ENCODE results near the gene M1AP.

The M1AP gene

GRCh38 chr2:74525717-74526648 is 122.1 kb downstream of the M1AP start, which contains the start of gene DQX1:
Gene DQX1 (minus strand): TSS chr2:74526231. CDS start chr2:74525729, 502 bp downstream.
- DNase-seq: no peak
- no peak for TF ChIP-seq CTCF (IDR thresholded peaks at IDR 0.05)
- Mint-ChIP-seq H3K9me3 (no peaks in the 10 kb centered on the region), H3K27ac (no peak within 1 kb of the TSS), H3K36me3 (ENCODE audit: low read depth) (peaks cover 30% of the 10 kb centered on the region), H3K4me1 (peaks cover 27% of the 10 kb centered on the region), H3K4me3 (peak within 1 kb of the TSS; percentile 58), H3K27me3 (ENCODE audit: low read depth, poor library complexity) (peaks cover 36% of the 10 kb centered on the region)

- peak overlapping the region; percentile 26 for H3K4me3 Mint-ChIP-seq
These were observed 123.0 kb downstream of the M1AP start for GRCh38 chr2:74524955-74525716.

GRCh38 chr2:74524005-74524404 is 124.1 kb downstream of the M1AP start:
- H3K27ac Mint-ChIP-seq: no peak overlapping the region
- H3K4me3 Mint-ChIP-seq: no peak overlapping the region
- H3K9me3 Mint-ChIP-seq: no peaks in the 10 kb centered on the region
- H3K4me1 Mint-ChIP-seq: peaks cover 18% of the 10 kb centered on the region
- H3K36me3 Mint-ChIP-seq (ENCODE audit: low read depth): peaks cover 27% of the 10 kb centered on the region
- peaks cover 56% of the 10 kb centered on the region for H3K27me3 Mint-ChIP-seq (ENCODE audit: low read depth, poor library complexity)
- TF ChIP-seq CTCF (IDR thresholded peaks at IDR 0.05): no peak
- no peak for DNase-seq

More at GRCh38 chr2:74524955-74525716, 123.0 kb downstream of the M1AP start:
- no peaks in the 10 kb centered on the region for H3K9me3 Mint-ChIP-seq
- no peak overlapping the region for H3K27ac Mint-ChIP-seq
- H3K4me1 Mint-ChIP-seq: peaks cover 20% of the 10 kb centered on the region
- H3K36me3 Mint-ChIP-seq (ENCODE audit: low read depth): peaks cover 27% of the 10 kb centered on the region
- peaks cover 44% of the 10 kb centered on the region for H3K27me3 Mint-ChIP-seq (ENCODE audit: low read depth, poor library complexity)
- no peak for DNase-seq
- TF ChIP-seq CTCF (IDR thresholded peaks at IDR 0.05): no peak

GRCh38 chr2:74522516-74522915 is 125.6 kb downstream of the M1AP start:
- no peak for TF ChIP-seq CTCF (IDR thresholded peaks at IDR 0.05)
- H3K4me3 Mint-ChIP-seq: no peak overlapping the region
- H3K4me1 Mint-ChIP-seq: peaks cover 4% of the 10 kb centered on the region
- no peak for DNase-seq
- H3K9me3 Mint-ChIP-seq: no peaks in the 10 kb centered on the region
- H3K27me3 Mint-ChIP-seq (ENCODE audit: low read depth, poor library complexity): peaks cover 70% of the 10 kb centered on the region
- H3K36me3 Mint-ChIP-seq (ENCODE audit: low read depth): peaks cover 19% of the 10 kb centered on the region
- no peak overlapping the region for H3K27ac Mint-ChIP-seq

GRCh38 chr2:74516650-74517049 is 131.5 kb downstream of the M1AP start:
- H3K9me3 Mint-ChIP-seq: peaks cover 10% of the 10 kb centered on the region
- no peak overlapping the region for H3K4me3 Mint-ChIP-seq
- peaks cover 15% of the 10 kb centered on the region for H3K4me1 Mint-ChIP-seq
- TF ChIP-seq CTCF (IDR thresholded peaks at IDR 0.05): no peak
- H3K36me3 Mint-ChIP-seq (ENCODE audit: low read depth): no peaks in the 10 kb centered on the region
- peaks cover 100% of the 10 kb centered on the region for H3K27me3 Mint-ChIP-seq (ENCODE audit: low read depth, poor library complexity)
- no peak overlapping the region for H3K27ac Mint-ChIP-seq
- no peak for DNase-seq
